ENCODE measurements around the gene RPS2. TPM values are rescaled to one million over a fixed set of nuclear protein-coding genes. Genes with fewer than 3 reads are reported as not detected.

RPS2 gene
- total and polyA plus RNA-seq, 12 donors: 691 to 3,593 (median 903) TPM

DNA sequence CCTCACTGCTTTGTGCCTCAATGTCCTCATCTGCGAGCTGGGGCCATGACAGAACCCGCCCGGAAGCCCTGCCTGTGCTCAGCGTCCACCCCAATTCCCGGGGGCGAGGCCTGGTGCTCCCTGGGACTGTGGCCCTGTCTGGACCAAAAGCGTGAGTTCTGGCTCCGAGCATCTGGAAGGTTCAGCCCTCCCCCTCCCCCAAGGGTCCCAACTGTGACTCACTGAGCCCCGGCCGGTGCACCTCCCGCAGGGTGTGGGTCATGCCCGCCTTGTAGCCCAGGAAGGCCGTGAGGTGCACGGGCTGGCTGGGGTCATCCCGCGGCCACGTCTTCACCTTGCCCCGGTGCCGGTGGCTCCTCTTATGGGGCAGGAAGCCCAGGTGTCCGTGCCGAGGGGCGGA, 10.9 kb downstream of the RPS2 start:
- Histone ChIP-seq H3K36me3 (peaks cover 0 to 5% (median 0%) of the 10 kb centered on the region in 9 donors), H3K4me1 (peaks cover 0 to 37% (median 12%) of the 10 kb centered on the region in 9 donors), H3K27ac (peak overlapping the region; percentile 78 to 98 (median 94)), H3K9me3 (no peaks in the 10 kb centered on the region), H3K4me3 (peak overlapping the region; percentile 23 to 56 (median 46)), H3K27me3 (no peaks in the 10 kb centered on the region)
- 55 to 67% methylated on average over 22 of the region's 22 CpGs for WGBS, 2 donors
- TF ChIP-seq, protein P1, sequence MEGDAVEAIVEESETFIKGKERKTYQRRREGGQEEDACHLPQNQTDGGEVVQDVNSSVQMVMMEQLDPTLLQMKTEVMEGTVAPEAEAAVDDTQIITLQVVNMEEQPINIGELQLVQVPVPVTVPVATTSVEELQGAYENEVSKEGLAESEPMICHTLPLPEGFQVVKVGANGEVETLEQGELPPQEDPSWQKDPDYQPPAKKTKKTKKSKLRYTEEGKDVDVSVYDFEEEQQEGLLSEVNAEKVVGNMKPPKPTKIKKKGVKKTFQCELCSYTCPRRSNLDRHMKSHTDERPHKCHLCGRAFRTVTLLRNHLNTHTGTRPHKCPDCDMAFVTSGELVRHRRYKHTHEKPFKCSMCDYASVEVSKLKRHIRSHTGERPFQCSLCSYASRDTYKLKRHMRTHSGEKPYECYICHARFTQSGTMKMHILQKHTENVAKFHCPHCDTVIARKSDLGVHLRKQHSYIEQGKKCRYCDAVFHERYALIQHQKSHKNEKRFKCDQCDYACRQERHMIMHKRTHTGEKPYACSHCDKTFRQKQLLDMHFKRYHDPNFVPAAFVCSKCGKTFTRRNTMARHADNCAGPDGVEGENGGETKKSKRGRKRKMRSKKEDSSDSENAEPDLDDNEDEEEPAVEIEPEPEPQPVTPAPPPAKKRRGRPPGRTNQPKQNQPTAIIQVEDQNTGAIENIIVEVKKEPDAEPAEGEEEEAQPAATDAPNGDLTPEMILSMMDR (IDR thresholded peaks at IDR 0.05): no peak
- intact Hi-C loops (cut with DNase I): no loop called here
- DNase-seq (no peak), ATAC-seq (peak in 6 of 8 donors; percentile 20 to 48 (median 24))

DNA sequence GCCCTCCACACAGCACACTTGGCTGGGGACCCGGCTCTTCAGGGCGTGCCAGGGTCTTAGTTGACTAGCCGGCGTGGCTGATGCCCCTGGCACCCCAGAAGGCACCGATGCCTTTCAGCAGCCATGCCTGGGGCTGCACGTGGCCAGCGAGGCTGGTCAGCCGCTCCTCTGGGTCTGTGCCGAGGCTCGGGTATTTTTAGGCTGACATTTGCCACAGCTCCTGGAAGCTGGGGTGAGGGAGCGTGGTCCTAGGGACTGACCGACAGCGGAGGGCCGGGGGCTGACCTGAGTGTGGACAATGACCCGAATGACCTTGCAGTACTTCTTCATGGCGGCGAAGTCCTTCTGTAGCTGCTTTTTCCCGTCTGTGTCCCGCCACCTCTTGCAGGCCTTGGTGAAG, 14.1 kb downstream of the RPS2 start:
- H3K27ac ChIP-seq: peak overlapping the region; percentile 36 to 92 (median 78)
- ATAC-seq: peak; percentile 32 to 75 (median 68)
- intact Hi-C loops (cut with DNase I): no loop called here
- no peaks in the 10 kb centered on the region for H3K27me3 ChIP-seq
- peak; percentile 61 to 65 for DNase-seq
- H3K4me3 ChIP-seq: no peak overlapping the region
- WGBS, 2 donors: 46 to 62% methylated on average over 19 of the region's 19 CpGs
- peaks cover 0 to 5% (median 0%) of the 10 kb centered on the region in 9 donors for H3K36me3 ChIP-seq
- H3K4me1 ChIP-seq: peaks cover 0 to 36% (median 12%) of the 10 kb centered on the region in 9 donors
- TF ChIP-seq, protein P1 (IDR thresholded peaks at IDR 0.05): no peak
- H3K9me3 ChIP-seq: no peaks in the 10 kb centered on the region

DNA sequence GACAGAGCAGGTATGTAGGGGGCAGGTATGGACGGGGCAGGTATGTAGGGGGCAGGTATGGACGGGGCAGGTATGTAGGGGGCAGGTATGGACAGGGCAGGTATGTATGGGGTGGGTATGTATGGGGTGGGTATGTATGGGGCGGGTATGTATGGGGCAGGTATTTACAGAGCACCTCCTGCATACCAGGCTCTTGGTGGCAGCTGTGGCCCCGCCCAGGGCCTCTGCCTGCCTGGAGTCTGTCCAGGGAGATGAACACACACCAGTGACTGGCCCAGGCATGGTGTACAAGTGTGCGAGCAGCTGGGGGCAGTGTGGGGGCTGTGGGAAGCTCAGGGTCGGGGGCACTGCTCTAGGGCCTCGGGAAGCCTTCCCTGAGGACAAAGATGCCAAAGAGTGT, 14.6 kb downstream of the RPS2 start:
- no peak for DNase-seq
- peak overlapping the region; percentile 36 to 92 (median 78) for H3K27ac ChIP-seq

DNA sequence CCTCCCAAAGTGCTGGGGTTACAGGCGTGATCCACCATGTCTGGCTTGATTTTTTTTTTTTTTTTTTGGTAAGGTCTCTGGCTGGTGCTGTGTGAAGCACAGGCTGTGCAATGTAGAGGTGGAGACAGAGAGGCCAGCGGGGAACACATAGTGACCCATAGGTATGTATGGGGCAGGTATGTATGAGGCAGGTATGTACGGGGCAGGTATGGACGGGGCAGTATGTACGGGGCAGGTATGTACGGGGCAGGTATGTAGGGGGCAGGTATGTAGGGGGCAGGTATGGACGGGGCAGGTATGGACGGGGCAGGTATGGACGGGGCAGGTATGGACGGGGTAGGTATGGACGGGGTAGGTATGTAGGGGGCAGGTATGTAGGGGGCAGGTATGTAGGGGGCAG, 15.1 kb downstream of the RPS2 start:
- H3K4me3 ChIP-seq: no peak overlapping the region
- ATAC-seq (no peak), DNase-seq (no peak)
- WGBS, 2 donors: 93 to 95% methylated on average over 9 to 11 of the region's 11 CpGs
- peaks cover 0 to 7% (median 0%) of the 10 kb centered on the region in 9 donors for H3K36me3 ChIP-seq
- intact Hi-C loops (cut with DNase I): no loop called here
- H3K9me3 ChIP-seq: no peaks in the 10 kb centered on the region
- H3K4me1 ChIP-seq: peaks cover 0 to 37% (median 12%) of the 10 kb centered on the region in 9 donors
- TF ChIP-seq, protein P1 (IDR thresholded peaks at IDR 0.05): no peak
- H3K27me3 ChIP-seq: no peaks in the 10 kb centered on the region
- H3K27ac ChIP-seq: no peak overlapping the region

More for the DNA sequence above, 14.6 kb downstream of the RPS2 start:
- H3K27me3 ChIP-seq: no peaks in the 10 kb centered on the region
- intact Hi-C loops (cut with DNase I): no loop called here
- peak; percentile 10 to 45 (median 16) for ATAC-seq
- TF ChIP-seq, protein P1 (IDR thresholded peaks at IDR 0.05): no peak
- no peaks in the 10 kb centered on the region for H3K9me3 ChIP-seq
- H3K4me1 ChIP-seq: peaks cover 0 to 41% (median 12%) of the 10 kb centered on the region in 9 donors
- H3K4me3 ChIP-seq: no peak overlapping the region
- peaks cover 0 to 5% (median 0%) of the 10 kb centered on the region in 9 donors for H3K36me3 ChIP-seq
- WGBS, 2 donors: 51 to 58% methylated on average over 7 of the region's 7 CpGs

Measured in heart right ventricle (tissue), 16 donors.